Epithelial cell of esophagus (primary cell): Measurements from ENCODE around the gene CEP41.

Experiments used
- DNase-seq: peaks from one replicate; pipeline ENCODE4 v3.0.0; 2010; ENCODE audit warnings: low read depth
- H3K4me3 ChIP-seq: 2 replicates; pipeline ENCODE4 v1.5.1; 2011; ENCODE audit warnings: mild to moderate bottlenecking, low read length, control low read depth
- CTCF ChIP-seq: IDR thresholded peaks from 2 replicates; pipeline ENCODE4 v1.5.1; 2011; ENCODE audit warnings: low read depth, mild to moderate bottlenecking, low read length, control low read depth, inconsistent platforms; ENCODE audit not compliant: insufficient read depth; ENCODE audit errors: missing control alignments

The CEP41 gene

GRCh38 chr7:130486114-130486953, 45.5 kb upstream of the CEP41 start:
- TF ChIP-seq CTCF = peak; percentile 83
- H3K4me3 ChIP-seq = peak overlapping the region; percentile 53
- DNase-seq = peak; percentile 59

GRCh38 chr7:130485734-130486113, 44.9 kb upstream of the CEP41 start:
- TF ChIP-seq CTCF = no peak
- peak overlapping the region; percentile 53 for H3K4me3 ChIP-seq
- DNase-seq = no peak

- no peak for TF ChIP-seq CTCF
- no peak overlapping the region for H3K4me3 ChIP-seq
- DNase-seq = no peak
Observed at GRCh38 chr7:130483031-130483430, 42.2 kb upstream of the CEP41 start.

- H3K4me3 ChIP-seq = no peak overlapping the region
- no peak for DNase-seq
- TF ChIP-seq CTCF = no peak
Observed at GRCh38 chr7:130481898-130482297, 41.1 kb upstream of the CEP41 start.

- DNase-seq = no peak
- TF ChIP-seq CTCF = no peak
- H3K4me3 ChIP-seq = no peak overlapping the region
Observed at GRCh38 chr7:130479716-130480400, 39.0 kb upstream of the CEP41 start.

- H3K4me3 ChIP-seq = no peak overlapping the region
- no peak for TF ChIP-seq CTCF
- no peak for DNase-seq
Observed at GRCh38 chr7:130478991-130479390, 38.2 kb upstream of the CEP41 start.
